Fibroblast of upper back skin (primary cell): ENCODE data around the gene PLA2G15.

Experiments
- DNase-seq: peaks from one replicate; pipeline ENCODE4 v3.0.0-alpha.2; 2013

PLA2G15 gene

GRCh38 chr16:68244903-68245853 lies at the start of gene PLA2G15:
PLA2G15 (plus strand) TSS chr16:68245373; CDS start chr16:68245427, 54 bp downstream.
- DNase-seq = peak; percentile 92

GRCh38 chr16:68197250-68197649 lies 47.9 kb upstream of the PLA2G15 start:
- DNase-seq = peak; percentile 9

GRCh38 chr16:68200088-68200783 lies 44.9 kb upstream of the PLA2G15 start:
- peak; percentile 25 for DNase-seq

- no peak for DNase-seq
These were observed 43.1 kb upstream of the PLA2G15 start for GRCh38 chr16:68202091-68202519.

- DNase-seq = no peak
These were observed 38.9 kb upstream of the PLA2G15 start for GRCh38 chr16:68206245-68206644.

- no peak for DNase-seq
These were observed 30.4 kb upstream of the PLA2G15 start for GRCh38 chr16:68214726-68215125.

- DNase-seq = no peak
These were observed 29.9 kb upstream of the PLA2G15 start for GRCh38 chr16:68215302-68215701.

- no peak for DNase-seq
These were observed 28.9 kb upstream of the PLA2G15 start for GRCh38 chr16:68216240-68216639.

GRCh38 chr16:68217506-68217905 lies 27.7 kb upstream of the PLA2G15 start:
- no peak for DNase-seq

GRCh38 chr16:68219725-68220351 lies 25.3 kb upstream of the PLA2G15 start:
- no peak for DNase-seq

GRCh38 chr16:68223072-68223471 lies 22.1 kb upstream of the PLA2G15 start:
- no peak for DNase-seq

GRCh38 chr16:68226116-68226515 lies 19.1 kb upstream of the PLA2G15 start:
- DNase-seq = no peak

GRCh38 chr16:68227183-68227793 lies 17.9 kb upstream of the PLA2G15 start:
- no peak for DNase-seq

- no peak for DNase-seq
These were observed 17.2 kb upstream of the PLA2G15 start for GRCh38 chr16:68227850-68228553.

GRCh38 chr16:68228652-68229051 lies 16.5 kb upstream of the PLA2G15 start:
- DNase-seq = no peak

GRCh38 chr16:68229431-68230175 lies 15.6 kb upstream of the PLA2G15 start:
- DNase-seq = peak; percentile 67

GRCh38 chr16:68230176-68230571 lies 15.0 kb upstream of the PLA2G15 start:
- no peak for DNase-seq

- DNase-seq = no peak
These were observed 14.2 kb upstream of the PLA2G15 start for GRCh38 chr16:68230956-68231355.

GRCh38 chr16:68231384-68232136 lies 13.6 kb upstream of the PLA2G15 start:
- no peak for DNase-seq

GRCh38 chr16:68232335-68232734 lies 12.8 kb upstream of the PLA2G15 start:
- no peak for DNase-seq
